Lower leg skin (tissue), 4 donors: ENCODE data around the gene FBXW2. TPM values are rescaled to one million over a fixed set of nuclear protein-coding genes. Genes with fewer than 3 reads are reported as not detected.
"Not testable (repeated sequence)": the region's sequence is repeated elsewhere in the genome, so short reads cannot be mapped to it uniquely, and the experiment has no call there.

Experiments
- DNase-seq, 2 donors: peaks; one replicate each; pipeline ENCODE4 v3.0.0-alpha.2; 2019; ENCODE audit warnings: low spot score in 2 of 2
- H3K4me3 ChIP-seq: fragments of 200-600 bp; sonication (generic); 2 replicates; pipeline ENCODE4 v1.5.1; 2017; ENCODE audit warnings: mild to moderate bottlenecking, low read depth; ENCODE audit not compliant: poor library complexity, severe bottlenecking
- POLR2A ChIP-seq, 2 donors: fragments of 450-650 bp; IDR thresholded peaks; one replicate each; pipeline ENCODE4 v1.6.1; 2016 to 2017; ENCODE audit warnings: antibody characterized with exemption in 2 of 2, mild to moderate bottlenecking in 1 of 2, moderate library complexity in 1 of 2
- WGBS, 2 donors: methylation state at CpG; one replicate each; pipeline ENCODE4 v1.1.5; 2018; 5-methylcytosine and 5-hydroxymethylcytosine counted together
- intact Hi-C: fragments of 100-400 bp; cut with DNase I; formaldehyde crosslinking; loops from one replicate; pipeline ENCODE4 v1.15.0; 2023; ENCODE audit warnings: low total_unique reads
- total RNA-seq, 4 donors: library from RNA; depleted of rRNA; stranded (reverse); fragments of >200 nt; gene quantifications; one replicate each; pipeline ENCODE4 v1.1.0, GENCODE V29; 2016
- TF ChIP-seq, protein P1 (sequence below), 3 donors: fragments of 450-650 bp; IDR thresholded peaks; one replicate each; pipeline ENCODE4 v1.5.1; 2016; ENCODE audit warnings: antibody characterized with exemption in 3 of 3, mild to moderate bottlenecking in 3 of 3, moderate library complexity in 2 of 3

FBXW2 gene
- total RNA-seq, 4 donors from 2014 or later, result 25.9 to 49.6 (median 46.4) TPM

DNA sequence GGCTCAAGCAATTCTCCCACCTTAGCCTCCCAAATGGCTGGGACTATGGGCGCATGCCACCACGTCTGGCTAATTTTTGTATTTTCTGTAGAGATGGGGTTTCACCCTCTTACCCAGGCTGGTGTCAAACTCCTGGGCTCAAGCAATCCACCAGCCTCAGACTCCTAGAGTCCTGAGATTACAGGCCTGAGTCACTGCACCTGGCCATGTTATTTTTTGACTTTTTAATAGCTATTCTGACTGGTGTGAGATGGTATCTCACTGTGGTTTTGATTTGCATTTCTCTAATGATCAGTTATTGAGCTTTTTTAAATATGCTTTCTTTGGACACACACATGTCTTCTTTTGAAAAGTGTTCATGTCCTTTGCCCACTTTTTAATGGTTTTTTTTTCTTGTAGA is 38.2 kb downstream of the FBXW2 start:
- no peak overlapping the region for H3K4me3 ChIP-seq
- 94 to 98% methylated on average over 2 of the region's 2 CpGs for WGBS, 2 donors
- TF ChIP-seq, protein P1, sequence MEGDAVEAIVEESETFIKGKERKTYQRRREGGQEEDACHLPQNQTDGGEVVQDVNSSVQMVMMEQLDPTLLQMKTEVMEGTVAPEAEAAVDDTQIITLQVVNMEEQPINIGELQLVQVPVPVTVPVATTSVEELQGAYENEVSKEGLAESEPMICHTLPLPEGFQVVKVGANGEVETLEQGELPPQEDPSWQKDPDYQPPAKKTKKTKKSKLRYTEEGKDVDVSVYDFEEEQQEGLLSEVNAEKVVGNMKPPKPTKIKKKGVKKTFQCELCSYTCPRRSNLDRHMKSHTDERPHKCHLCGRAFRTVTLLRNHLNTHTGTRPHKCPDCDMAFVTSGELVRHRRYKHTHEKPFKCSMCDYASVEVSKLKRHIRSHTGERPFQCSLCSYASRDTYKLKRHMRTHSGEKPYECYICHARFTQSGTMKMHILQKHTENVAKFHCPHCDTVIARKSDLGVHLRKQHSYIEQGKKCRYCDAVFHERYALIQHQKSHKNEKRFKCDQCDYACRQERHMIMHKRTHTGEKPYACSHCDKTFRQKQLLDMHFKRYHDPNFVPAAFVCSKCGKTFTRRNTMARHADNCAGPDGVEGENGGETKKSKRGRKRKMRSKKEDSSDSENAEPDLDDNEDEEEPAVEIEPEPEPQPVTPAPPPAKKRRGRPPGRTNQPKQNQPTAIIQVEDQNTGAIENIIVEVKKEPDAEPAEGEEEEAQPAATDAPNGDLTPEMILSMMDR (IDR thresholded peaks at IDR 0.05), result no peak
- no peak for TF ChIP-seq POLR2A (IDR thresholded peaks at IDR 0.05)
- DNase-seq, result no peak
- intact Hi-C loops, result loop anchor here (10.0 kb wide), 1 partner anchor 300 kb away; the partner anchor contains the start of gene C5

- H3K4me3 ChIP-seq, result no peak overlapping the region
- TF ChIP-seq, protein P1 (IDR thresholded peaks at IDR 0.05), result no peak
- no peak for TF ChIP-seq POLR2A (IDR thresholded peaks at IDR 0.05)
- WGBS, 2 donors, result 92 to 95% methylated on average over 5 of the region's 5 CpGs
- no peak for DNase-seq
- intact Hi-C loops, result loop anchor here (10.0 kb wide), 1 partner anchor 304 kb away; the partner anchor contains the start of gene C5
Observed at GRCh38 chr9:120750421-120750820, 42.8 kb downstream of the FBXW2 start.

GRCh38 chr9:120746366-120746765 is 46.9 kb downstream of the FBXW2 start:
- DNase-seq, H3K4me3 ChIP-seq, intact Hi-C loops: not testable (repeated sequence)
- 91 to 97% methylated on average over 23 to 26 of the region's 26 CpGs for WGBS, 2 donors

- WGBS, 2 donors, result 88 to 93% methylated on average over 6 of the region's 6 CpGs
- intact Hi-C loops, result no loop called here
- no peak for DNase-seq
- TF ChIP-seq POLR2A (IDR thresholded peaks at IDR 0.05), result no peak
- TF ChIP-seq, protein P1 (IDR thresholded peaks at IDR 0.05), result no peak
- no peak overlapping the region for H3K4me3 ChIP-seq
Observed at GRCh38 chr9:120745278-120745677, 47.9 kb downstream of the FBXW2 start.

GRCh38 chr9:120742951-120743416 is 50.2 kb downstream of the FBXW2 start:
- TF ChIP-seq, protein P1 (IDR thresholded peaks at IDR 0.05), result no peak
- no peak for TF ChIP-seq POLR2A (IDR thresholded peaks at IDR 0.05)
- 84 to 91% methylated on average over 6 of the region's 6 CpGs for WGBS, 2 donors
- H3K4me3 ChIP-seq, result no peak overlapping the region
- DNase-seq, result no peak
- intact Hi-C loops, result no loop called here

DNA sequence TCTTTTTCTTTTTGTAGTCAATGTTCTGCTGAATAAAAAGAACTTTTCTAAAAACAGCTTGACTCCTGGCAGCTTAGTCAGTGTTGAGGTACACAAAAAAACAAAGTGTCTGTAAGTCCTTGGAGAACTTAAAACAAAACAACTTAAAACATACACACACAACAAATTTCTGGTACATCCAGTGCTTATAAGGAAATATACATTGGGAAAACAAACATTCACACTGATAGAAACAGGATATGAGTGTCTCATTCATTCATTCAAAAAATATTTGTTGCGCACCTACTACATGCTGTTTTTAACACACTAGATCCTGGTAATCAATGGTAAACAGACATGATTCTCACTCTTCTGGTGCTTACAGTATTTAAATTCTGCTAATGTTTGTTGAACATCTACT is 51.5 kb downstream of the FBXW2 start:
- TF ChIP-seq, protein P1 (IDR thresholded peaks at IDR 0.05), result no peak
- TF ChIP-seq POLR2A (IDR thresholded peaks at IDR 0.05), result no peak
- no peak for DNase-seq
- intact Hi-C loops, result no loop called here
- WGBS, 2 donors, result 94 to 100% methylated on average over 1 of the region's 1 CpG
- H3K4me3 ChIP-seq, result no peak overlapping the region
